Measurements from ENCODE around the gene CSF3. TPM values are rescaled to one million over a fixed set of nuclear protein-coding genes. Genes with fewer than 3 reads are reported as not detected.
A peak's percentile ranks its signal among the peaks of the same experiment; 100 is the strongest.

Gene CSF3
- total and polyA plus RNA-seq, 2 of the 13 experiments (the other 11 are each of a cell fraction or from before 2014, with no cell fraction given) = 0.09 TPM; not detected in 1

- Histone ChIP-seq H3K9me3 (ENCODE audit: low read length) (no peaks in the 10 kb centered on the region), H3K4me1 (ENCODE audit: insufficient read depth, low read length) (peaks cover 31% of the 10 kb centered on the region), H2AFZ (ENCODE audit: low read length) (no peak overlapping the region), H3K36me3 (replicated peaks in 1 of 2; ENCODE audit: control insufficient read depth in 1 of 2, insufficient read depth in 2 of 2, low read length in 2 of 2) (peaks cover 28 to 35% of the 10 kb centered on the region in 2 experiments; a peak in 4 of 5 replicates), H3K79me2 (ENCODE audit: insufficient read depth, low read length) (no peaks in the 10 kb centered on the region), H3K4me3 (replicated peaks in 1 of 3; ENCODE audit: insufficient read depth in 1 of 3, low read depth in 2 of 3, low read length in 3 of 3) (no peak overlapping the region), H4K20me1 (ENCODE audit: insufficient read depth, low read length) (no peaks in the 10 kb centered on the region), H3K27ac (ENCODE audit: extremely low read length, insufficient read depth, low read length) (no peak overlapping the region), H3K9ac (ENCODE audit: insufficient read depth, low read depth, low read length) (no peak overlapping the region), H3K4me2 (ENCODE audit: low read depth, low read length) (no peak overlapping the region), H3K27me3 (ENCODE audit: control insufficient read depth in 1 of 2, insufficient read depth in 2 of 2, low read length in 2 of 2) (no peaks in the 10 kb centered on the region)
- intact Hi-C loops (cut with micrococcal nuclease; ENCODE audit: unreplicated experiment) = no loop called here
- no TSS peak for BruUV-seq (replicated peaks)
- ATAC-seq (no peak), FAIRE-seq (no peak), DNase-seq (ENCODE audit: low spot score) (no peak)
- 75% methylated on average over 13 of the region's 15 CpGs for WGBS (ENCODE audit: low lambda C conversion rate)
- in situ Hi-C loops (cut with HindIII; ENCODE audit: extremely low pct_ligation_motif_present, low pct_unique_long_range_greater_than_20kb) = loop anchor here (10.0 kb wide), 1 partner anchor 266 kb away; the partner anchor contains the start of gene CDC6
- ChIA-PET CTCF (ENCODE audit: low intra/inter-chr PET ratio, low total read pairs) (no interaction called here), POLR2A (no interaction called here)
- TF ChIP-seq ZNF230 (CRISPR knock-in tag; IDR thresholded peaks at IDR 0.05) (no peak), SP1 (IDR thresholded peaks at IDR 0.05) (no peak), SP1 (CRISPR knock-in tag; IDR thresholded peaks at IDR 0.05) (no peak), BCL3 (CRISPR knock-in tag; IDR thresholded peaks at IDR 0.05) (no peak), CSRNP2 (CRISPR knock-in tag; conservative IDR thresholded peaks at IDR 0.05; ENCODE audit: low read depth) (no peak), CENPBD1 (CRISPR knock-in tag; IDR thresholded peaks at IDR 0.05; ENCODE audit: borderline replicate concordance, low read depth) (no peak), THAP8 (CRISPR knock-in tag; IDR thresholded peaks at IDR 0.05; ENCODE audit: borderline replicate concordance) (no peak), ZNF33B (CRISPR knock-in tag; IDR thresholded peaks at IDR 0.05) (no peak), CHCHD3 (CRISPR knock-in tag; IDR thresholded peaks at IDR 0.05) (no peak), ZBTB7B (CRISPR knock-in tag; IDR thresholded peaks at IDR 0.05) (no peak), CHD2 (IDR thresholded peaks at IDR 0.05; ENCODE audit: low read depth, low read length) (no peak), MAF1 (CRISPR knock-in tag; IDR thresholded peaks at IDR 0.05; ENCODE audit: borderline replicate concordance) (no peak), ZNF652 (CRISPR knock-in tag; IDR thresholded peaks at IDR 0.05; ENCODE audit: borderline replicate concordance, low read depth) (peak; percentile 46; the same call in 1 of the 2 replicates), NFKBIZ (CRISPR knock-in tag; IDR thresholded peaks at IDR 0.05) (no peak), ZKSCAN5 (CRISPR knock-in tag; IDR thresholded peaks at IDR 0.05) (no peak), ZBTB7A (CRISPR knock-in tag; IDR thresholded peaks at IDR 0.05) (0 out of 2 replicates have a peak, but pooled peaks have one; percentile 20), RARA (CRISPR knock-in tag; IDR thresholded peaks at IDR 0.05) (peak; percentile 45; the same call in 1 of the 2 replicates), SKI (IDR thresholded peaks at IDR 0.05; ENCODE audit: partially characterized antibody) (peak; percentile 24), SRSF9 (IDR thresholded peaks at IDR 0.05; ENCODE audit: borderline replicate concordance, insufficient read depth, low read depth, low read length, poor library complexity, severe bottlenecking) (no peak), JDP2 (CRISPR knock-in tag; IDR thresholded peaks at IDR 0.05; ENCODE audit: borderline replicate concordance) (no peak), CBX1 (IDR thresholded peaks at IDR 0.05; ENCODE audit: low read depth) (no peak)
Measured at GRCh38 chr17:40018211-40019121, 3.2 kb downstream of the CSF3 start.

Data from HepG2 (cell line).